Activated CD4-positive, CD25-positive, alpha-beta regulatory T cell treated with anti-CD3 and anti-CD28 coated beads, Interleukin-2, amount 50 U/mL, for 72 hours (primary cell): Measurements from ENCODE around the gene LRRC32.
A peak's percentile ranks its signal among the peaks of the same experiment; 100 is the strongest.

ENCODE experiments used
- DNase-seq: peaks from one replicate; pipeline ENCODE4 v3.0.0; 2021

LRRC32 gene, protein sequence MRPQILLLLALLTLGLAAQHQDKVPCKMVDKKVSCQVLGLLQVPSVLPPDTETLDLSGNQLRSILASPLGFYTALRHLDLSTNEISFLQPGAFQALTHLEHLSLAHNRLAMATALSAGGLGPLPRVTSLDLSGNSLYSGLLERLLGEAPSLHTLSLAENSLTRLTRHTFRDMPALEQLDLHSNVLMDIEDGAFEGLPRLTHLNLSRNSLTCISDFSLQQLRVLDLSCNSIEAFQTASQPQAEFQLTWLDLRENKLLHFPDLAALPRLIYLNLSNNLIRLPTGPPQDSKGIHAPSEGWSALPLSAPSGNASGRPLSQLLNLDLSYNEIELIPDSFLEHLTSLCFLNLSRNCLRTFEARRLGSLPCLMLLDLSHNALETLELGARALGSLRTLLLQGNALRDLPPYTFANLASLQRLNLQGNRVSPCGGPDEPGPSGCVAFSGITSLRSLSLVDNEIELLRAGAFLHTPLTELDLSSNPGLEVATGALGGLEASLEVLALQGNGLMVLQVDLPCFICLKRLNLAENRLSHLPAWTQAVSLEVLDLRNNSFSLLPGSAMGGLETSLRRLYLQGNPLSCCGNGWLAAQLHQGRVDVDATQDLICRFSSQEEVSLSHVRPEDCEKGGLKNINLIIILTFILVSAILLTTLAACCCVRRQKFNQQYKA

DNA sequence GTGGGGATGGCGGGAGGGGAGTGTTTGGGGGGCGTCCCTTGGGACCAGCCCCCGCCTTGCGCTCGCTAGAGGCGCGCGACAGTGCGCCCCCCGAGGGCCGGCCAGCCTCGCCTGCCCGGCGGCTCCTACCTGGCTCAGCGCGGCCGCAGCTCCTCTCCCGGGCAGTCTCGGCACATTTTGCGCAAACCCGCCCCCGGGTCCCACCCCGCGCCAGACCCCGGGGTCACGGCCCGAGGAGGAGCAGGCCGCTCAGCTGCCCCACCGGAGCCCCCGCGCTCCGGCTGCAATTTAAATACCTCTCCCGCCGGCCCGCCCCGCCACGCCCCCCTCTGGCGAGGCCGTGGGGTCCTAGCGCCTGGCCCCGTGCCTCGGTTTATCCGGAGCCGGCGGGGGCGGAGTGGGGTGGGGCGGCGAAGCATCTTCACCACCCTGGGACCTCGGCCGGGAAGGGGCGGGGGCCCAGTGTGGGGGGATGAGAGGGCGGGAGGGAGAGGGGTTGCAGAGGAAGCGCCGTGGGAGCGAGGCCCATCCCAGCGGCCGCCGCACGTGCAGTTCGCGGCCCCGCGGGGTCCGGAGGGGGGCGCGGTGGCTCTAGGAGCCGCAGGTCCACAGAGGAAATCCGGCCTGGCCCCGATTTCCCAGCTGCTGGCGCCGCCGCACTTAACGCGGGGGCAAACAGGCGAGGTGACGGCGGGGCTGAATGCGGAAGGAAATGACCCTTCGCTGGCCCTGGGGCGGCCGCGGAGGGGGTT lies at the start of gene LRRC32:
Gene LRRC32, minus strand, starts transcription at position 263 of the 752 bp plus-strand sequence. CDS start 4,793 bp downstream, outside the sequence.
- peak; percentile 57 for DNase-seq

DNA sequence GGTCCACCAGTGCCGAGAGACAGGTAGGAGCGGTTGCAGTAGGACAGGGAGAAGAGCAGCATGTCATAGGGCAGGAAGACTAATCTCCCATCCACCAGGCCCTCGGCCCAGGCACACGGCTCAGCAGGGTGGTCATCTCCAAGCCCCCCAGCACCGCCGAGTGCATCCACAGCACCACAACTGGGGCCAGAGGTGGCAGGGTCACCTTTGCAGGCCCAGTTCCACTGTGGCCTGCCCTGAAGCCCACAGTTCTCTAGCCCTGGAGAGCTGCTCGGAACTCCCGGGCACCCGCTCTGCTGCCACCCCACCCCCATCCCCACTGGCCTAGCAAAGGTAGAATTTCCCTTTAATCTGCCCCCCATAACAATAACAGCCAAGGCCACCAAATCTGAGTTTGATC lies 49.1 kb upstream of the LRRC32 start:
- DNase-seq, result no peak

DNA sequence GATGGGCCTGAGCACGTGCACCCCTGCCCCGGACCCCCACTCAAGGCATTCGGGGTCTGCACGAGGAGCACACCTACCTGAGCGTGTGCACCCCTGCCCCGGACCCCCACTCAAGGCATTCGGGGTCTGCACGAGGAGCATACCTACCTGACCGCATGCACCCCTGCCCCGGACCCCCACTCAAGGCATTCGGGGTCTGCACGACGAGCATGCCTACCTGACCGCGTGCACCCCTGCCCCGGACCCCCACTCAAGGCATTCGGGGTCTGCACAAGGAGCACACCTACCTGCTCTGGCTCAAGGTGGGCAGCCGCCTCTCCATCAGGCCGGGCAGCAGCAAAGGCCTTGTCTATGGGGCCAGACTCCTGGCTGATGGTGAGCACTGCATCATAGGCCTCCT lies 48.7 kb upstream of the LRRC32 start:
- DNase-seq, result no peak

DNA sequence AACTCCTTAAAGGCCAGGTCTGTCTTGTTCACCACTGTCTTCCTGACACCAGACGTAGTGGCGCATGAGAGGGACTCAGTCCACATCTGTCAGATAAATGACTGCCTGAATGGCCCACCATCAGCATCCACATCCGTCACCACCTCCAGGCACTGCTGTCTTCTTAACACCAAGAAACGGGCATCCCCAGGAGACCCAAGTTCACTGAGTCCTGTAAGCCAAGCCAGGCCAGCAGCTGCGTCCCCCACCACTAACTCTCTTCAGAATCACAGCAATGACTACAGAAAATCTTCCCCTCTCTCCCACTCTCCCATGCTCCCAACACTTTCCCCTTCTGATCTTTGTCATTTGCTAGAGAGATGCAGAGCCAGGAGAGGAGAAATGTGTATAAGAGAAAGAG lies 47.3 kb upstream of the LRRC32 start:
- no peak for DNase-seq

DNA sequence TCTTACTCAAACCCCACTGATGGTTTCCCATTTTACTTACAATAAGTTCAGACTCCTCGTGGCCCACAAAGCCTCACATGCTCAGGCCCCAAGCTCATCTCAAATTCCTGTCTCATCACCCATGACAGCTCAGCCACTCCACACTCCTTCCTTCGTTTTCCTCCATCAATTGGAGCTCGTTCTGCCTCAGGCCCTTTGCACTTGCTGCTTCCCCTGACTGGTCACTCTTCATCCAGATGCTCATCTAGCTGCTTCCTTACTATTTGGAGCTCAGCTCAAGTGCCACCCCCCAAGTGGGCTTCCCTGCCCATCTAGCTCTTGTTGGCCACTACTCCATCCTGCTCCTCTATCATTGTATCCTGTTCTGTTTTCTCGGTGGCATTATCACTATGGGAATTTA lies 46.8 kb upstream of the LRRC32 start:
- DNase-seq, result no peak

DNA sequence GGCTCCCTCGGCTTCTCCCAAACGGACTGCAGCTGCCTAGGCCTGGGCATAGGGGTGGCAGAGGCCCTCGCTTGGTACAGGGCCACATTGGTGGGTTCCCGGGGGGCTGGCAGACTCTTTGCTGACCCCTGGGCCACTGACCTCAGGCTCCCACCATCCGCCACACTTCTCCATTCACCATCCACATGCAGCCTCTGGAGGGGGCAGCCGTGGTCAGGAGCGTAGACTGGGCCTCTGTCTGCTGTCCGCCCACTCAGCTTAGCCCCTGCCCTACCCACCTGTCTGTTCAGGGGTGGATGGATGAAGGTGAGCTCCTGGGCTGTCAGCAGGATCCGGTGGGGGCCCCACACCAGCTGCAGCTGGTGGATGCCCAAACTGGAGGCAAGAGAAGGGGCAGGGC lies 45.7 kb upstream of the LRRC32 start:
- no peak for DNase-seq

DNA sequence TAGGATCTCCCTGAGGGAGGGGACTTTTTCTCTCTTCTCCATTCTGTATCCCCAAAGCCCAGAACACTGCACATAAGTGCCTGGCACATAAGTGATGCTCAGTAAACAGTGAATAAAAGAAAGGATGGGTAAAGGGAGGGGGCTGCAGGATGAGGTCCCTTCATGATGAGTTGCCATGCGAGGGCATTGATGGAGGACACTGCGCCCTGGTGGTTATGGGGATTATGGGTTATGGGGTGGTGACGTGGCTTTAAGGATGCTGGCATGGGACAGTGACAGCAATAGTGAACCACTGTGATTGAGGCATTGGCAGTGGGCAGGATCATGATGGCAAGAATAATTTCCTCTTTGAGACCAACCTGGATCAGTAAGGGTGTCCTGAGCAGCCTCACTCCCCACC lies 43.9 kb upstream of the LRRC32 start:
- DNase-seq, result no peak

DNA sequence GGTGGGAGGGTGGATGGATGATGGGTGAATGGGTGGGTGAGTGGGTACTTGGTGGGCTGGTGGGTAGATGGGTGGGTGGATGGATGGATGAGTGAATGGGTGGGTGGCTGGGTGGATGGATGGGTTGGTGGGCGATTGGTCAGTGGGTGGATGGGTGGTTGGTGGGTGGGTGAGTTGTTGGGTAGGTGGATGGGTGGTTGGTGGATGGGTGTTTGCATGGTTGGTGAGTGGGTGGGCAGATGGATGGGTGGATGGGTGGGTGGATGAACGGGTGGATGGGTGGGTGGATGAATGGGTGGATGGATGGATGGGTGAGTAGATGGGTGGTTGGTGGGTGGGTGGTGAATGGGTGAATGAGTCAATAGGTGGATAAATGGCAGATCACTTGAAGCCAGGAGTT lies 43.0 kb upstream of the LRRC32 start:
- DNase-seq, result no peak

DNA sequence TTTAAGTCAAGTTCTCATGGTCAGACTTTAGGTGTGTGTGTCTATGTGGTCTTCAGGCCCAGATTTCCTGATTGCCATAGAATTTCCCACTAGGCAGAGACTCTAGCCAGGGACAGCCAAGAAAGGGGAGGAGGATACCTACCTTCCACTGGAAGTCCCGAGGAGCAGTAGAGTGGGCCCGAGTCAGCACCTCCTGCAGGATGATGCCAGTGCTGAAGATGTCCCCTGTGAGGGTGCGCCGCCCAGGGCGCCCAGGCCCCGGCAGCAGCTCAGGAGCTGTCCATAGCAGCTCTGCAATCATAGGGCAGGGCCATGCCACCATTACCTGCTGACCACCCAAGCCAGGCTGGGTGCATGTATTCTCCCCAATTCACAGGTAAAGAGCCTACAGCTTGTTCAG lies 41.6 kb upstream of the LRRC32 start:
- no peak for DNase-seq

DNA sequence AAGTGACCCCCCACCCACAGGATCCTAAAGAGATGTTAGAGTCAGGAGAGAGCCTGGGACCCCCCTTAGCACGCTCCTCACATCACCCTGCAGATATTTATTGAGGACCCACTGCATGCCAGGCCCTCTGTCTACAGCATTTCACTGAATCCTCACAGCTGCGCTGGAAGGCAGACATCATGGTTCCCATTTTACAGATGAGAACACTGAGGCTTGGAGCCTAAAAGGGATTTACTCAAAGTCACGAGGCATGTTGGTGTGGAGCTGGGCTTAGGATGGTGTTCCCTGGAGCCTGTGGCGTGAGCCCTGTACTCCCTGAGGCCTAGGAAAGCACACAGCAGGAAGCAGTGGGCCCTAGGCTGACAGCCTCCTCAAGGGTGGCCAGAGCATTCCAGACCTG lies 39.2 kb upstream of the LRRC32 start:
- DNase-seq, result no peak

DNA sequence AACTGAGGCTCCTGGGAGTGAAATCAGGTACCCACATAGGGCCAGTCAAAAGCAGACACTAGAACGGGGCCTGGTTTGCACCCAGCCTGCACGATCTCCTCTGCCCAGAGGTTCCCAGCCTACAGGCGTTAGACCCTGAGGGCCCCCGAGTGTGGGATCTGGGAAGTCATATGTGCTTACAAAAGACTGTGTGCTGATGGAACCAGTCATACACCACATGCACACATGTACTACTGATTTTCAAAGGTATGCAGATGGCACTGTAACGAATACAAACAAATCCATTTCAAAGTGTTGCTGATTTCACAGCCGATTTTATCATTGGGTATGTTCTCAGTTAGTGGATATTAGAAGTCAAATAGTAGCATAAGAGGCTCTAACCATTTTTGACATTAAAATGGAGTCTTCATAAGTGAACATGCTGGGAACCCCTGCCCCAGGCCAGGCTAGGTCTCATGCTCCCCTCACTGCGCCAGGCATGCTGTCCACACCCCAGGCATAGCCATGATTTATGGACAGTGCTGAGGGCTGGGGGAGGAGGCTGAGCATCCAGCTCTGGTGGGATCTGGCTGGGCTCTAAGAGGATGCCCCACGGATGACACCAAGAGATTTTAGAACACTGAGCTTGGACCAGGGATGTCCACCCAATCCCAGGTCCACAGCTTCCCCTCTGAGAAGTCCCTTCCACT lies 38.6 kb upstream of the LRRC32 start:
- DNase-seq, result no peak

DNA sequence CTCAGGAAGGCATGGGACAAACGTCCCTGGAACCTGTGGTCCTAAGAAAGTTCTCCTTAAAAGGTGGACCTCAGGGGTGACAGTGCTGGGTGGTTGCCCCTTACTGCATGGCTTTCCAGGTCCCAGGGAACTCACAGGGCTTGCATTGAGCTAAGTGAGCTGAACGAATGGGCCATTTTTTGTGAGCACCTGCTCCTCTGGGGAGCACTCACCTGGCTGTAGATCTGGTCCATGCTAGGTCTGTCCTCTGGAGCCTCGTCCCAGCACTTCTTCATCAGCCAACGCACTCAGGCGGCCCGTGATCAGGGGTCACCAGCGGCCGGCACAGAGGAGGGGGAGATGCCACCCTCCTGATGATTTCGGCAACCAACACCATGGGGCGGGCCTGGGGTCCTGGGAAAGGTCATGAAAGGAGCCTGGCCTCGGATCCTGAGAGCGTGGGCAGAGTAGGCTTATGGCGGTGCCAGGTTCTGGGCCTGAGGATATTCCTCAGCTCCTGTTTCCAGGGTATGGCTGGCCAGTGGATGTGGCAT lies 36.8 kb upstream of the LRRC32 start:
- no peak for DNase-seq

DNA sequence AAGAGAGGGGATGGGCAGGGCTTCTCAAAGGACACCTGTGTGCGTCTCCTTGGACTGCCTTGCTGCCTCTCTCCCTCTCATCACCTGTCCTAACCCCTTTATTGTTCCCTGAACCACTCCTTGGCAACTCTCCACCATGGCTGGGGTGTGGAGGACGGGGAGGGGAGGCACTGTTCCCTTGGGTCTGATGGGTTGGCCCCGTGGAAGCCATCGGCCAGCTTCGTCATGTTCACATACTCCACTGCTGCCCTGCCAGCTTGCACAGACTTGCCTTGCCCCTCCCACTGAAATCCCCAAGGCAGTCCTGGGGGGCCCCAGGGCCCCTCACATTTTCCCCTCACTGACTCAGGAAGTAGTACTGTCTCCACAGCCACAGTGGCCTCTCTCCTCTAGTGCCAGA lies 36.1 kb upstream of the LRRC32 start:
- no peak for DNase-seq

DNA sequence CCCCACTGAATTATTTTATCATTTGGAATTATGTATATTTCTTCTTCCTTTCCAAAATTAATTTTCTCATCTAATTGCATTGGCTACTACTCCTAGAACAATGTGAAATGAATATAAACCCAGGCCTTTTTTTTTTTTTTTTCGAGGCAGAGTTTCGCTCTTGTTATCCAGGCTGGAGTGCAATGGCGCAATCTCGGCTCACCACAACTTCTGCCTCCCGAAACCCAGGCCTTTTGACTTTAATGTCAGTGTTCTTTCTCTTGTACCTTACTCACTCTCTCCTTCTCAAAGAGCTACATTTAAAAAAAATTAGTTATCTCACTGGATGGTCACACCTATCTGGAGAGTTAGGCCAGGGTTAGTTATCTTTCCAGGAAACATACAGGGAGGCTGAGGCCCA lies 35.3 kb upstream of the LRRC32 start:
- no peak for DNase-seq

DNA sequence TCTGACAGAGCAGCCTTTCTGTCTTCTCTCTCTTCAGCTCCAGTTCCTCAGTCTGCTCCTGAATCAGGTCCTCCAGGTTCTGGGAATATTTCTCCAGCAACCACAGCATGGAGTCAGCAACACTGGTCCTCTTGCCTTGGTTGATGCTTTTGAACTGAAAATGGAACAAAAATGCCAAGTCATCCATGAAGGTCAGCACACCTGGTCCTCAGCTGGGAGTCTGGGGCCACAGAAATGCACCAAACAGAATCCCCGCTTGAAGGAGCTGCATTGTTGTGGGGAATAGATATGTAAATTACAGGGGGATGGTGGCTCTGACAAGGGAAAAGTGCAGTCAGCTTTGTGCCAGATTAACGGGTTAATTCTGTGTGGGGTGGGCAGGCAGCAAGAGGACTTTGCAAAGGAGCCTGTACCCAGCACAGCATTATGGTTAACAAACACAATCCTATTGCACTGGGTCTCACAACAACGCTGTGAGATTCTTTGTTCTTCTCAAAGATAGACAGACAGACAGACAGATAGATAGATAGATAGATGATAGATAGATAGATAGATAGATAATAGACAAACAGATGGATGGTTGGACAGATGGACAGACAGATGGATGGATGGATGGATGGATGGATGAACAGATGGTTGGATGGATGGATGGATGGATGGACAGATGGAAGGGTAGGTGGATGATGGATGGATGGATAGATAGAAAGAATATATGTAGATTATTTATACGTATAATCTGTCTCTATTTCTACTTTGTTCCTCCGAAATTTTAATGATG lies 33.8 kb upstream of the LRRC32 start:
- DNase-seq, result no peak

DNA sequence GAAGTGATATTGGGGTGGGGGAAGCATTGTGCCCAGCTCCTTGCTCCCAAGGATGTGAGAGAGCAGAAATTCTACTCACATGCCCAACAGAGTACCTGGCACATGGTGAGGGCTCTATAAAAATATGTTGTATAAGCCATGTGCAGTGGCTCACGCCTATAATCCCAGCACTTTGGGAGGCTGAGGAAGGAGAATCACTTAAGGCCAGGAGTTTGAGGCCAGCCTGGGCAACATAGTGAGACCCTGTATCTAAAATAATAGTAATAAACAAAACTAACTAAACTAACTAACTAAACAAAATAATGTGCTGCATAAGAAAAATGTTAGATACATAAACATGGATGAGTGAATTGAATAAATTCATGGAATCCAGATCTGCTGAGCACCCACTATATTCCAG lies 33.2 kb upstream of the LRRC32 start:
- DNase-seq, result no peak

DNA sequence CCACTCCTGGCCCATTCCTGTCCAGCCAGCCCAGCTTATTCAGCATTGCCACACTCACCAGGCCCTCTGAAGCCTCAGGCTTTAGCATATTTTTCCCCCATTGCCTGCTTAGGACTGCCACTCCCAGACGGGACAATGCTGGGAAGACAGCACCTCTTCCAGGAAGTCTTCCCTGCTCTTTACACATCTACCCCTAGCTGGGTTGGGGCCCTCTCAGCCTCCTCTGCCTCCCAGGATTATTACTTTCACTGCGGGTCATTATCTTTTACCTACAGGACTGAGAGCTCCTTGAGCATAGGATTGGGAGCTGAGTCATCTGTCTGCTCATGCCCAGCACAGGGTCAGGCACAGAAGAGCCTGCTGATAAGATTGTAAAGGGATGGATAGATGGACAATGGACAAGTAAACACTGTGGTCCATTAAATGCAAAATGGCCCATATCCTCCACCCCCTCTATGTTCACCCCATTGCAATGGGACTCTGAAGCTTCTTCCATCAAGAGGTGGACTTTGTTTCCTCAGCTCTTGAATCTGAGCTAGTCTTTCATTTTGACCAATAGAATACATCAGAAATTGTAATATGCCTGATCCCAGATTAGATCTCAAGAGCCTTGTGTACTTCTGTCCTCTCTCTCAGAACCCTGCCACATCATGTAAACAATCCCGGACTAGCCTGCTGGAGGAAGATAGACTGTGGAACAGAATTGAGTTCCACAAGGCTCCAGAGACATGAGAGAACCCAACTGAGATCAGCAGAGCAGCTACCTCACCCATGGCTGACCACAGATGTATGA lies 32.0 kb upstream of the LRRC32 start:
- no peak for DNase-seq

DNA sequence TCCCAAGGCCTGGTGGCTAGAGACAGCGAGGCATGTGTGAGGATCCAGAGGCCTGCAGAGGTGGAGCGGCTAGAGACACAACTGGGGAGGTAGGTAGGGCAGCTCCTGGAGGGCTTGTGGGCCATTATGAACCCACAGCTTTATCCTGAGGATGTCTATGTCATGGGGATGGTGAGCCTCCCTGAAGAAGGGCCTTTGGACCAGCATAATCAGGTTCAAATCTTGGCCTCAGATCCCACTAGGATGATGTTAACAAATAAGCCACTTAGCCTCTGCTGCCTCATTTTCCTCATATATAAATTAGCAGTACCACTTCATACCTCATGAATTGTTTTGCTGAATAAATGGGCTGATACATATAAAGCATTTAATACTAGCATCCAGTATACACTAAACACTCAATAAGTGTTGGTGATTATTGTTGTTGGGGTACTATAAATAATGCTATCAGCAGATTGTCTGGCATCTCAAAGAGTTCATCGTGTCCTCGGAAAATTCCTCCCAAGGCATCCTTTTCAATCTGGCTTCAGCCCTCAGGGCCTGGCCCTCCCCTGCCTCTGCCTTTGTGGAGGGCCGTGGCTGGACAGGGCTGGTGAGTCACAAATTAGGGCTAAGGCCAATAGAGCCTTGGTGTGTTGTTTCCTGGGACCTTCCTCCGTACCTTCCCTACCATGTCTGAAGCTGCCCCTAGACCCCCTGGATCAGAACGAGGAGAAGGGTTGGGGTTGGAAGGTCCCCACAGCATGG lies 30.9 kb upstream of the LRRC32 start:
- DNase-seq, result no peak

DNA sequence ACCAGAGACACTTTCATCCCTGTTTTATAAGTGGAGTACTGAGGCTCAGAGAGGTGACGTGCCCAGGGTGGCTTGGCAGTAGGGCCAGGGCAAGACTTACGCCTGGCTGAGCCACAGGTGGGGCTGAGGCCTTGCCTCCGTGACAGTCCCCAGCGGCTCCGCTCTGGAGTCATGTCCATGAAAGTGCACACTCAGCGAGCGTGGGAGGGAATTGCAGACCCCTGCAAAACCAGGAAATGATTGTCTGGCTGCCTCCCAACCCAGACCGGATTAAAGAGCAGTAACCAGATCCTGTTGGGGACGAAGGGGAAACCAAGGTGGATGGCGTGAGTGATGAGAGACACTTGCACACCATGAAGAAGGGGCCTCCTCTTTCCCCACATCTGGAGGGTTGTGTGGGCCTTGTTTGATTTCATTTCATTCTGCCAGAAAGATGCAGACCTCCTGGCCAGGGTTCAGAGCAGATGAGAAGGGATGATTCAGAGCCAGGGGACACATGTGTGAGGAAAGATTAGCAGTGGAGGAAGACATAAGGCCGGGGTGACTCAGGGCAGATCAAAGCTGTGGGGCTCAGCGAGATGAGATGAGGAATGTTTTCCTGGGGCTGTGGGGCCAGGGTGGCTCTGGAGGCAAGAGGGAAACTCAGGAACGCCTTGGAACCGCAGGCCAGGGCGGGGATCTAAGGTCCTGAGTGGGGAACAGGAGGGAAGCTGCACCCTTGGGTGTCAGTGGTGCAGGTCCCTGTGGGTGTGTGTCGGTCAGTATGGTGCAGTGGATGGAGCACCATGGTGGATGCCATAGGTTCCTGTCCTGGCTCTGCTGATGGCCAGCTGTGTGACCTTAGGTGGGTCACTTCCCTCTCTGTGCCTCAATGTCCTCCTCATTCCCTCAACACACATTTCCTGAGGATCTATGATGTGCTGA lies 29.9 kb upstream of the LRRC32 start:
- DNase-seq, result no peak
